NCI-H1105 (cell line): Measurements from ENCODE around the gene CEP112.
"Not testable (repeated sequence)": the region's sequence is repeated elsewhere in the genome, so short reads cannot be mapped to it uniquely, and the experiment has no call there.

Experiments used
- DNase-seq: peaks from one replicate; lab custom pipeline; 2025; lab: John Stamatoyannopoulos, UW

The CEP112 gene

DNA sequence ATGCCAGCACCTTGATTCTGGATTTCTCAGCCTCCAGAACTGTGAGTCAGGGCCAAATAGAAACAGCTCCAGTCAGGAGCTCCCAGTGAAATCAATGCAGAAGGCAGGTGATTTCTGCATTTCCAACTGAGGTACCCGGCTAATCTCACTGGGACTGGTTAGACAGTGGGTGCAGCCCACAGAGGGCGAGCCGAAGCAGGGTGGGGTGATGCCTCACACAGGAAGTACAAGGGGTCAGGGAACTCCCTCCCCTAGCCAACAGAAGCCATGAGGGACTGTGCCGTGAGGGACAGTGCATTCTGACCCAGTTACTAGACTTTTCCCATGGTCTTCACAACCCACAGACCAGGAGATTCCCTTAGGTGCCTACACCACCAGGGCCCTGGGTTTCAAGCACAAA lies 36.9 kb downstream of the CEP112 start:
- DNase-seq = not testable (repeated sequence)

DNA sequence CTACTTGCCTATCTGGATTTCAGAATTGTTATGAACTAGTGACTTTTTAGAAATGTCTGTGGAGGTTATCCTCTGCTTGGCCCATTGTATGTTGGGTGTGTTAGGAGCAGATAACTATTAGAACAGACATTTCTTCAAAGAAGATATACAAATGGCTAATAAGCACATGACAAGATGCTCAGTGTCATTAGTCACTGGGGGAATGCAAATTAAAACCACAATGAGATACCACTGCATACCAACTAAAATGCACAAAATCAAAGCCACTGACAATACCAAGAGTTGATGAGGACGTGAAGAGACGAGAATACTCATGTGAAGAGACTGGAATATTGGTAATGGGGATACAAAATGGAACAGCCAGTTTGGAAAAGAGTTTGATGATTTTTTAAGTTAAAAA lies 39.2 kb downstream of the CEP112 start:
- DNase-seq = no peak

DNA sequence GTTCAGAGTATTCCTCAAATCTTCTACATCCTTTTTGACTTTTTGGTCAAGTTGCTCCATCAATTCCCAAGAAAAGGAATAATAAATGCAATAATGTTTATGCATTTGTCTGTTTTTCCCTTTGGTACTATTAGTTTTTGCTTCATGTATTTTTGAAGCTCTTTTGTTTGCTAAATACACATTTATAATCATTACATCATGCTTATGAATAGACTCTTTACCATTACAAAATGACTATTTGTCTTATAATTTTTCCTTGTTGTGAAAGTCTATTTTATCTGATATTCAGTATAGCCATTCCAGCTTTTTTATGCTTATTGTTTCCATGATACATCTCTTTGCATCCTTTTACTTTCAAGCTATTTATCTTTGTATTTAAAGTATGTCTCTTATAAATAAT lies 41.2 kb downstream of the CEP112 start:
- no peak for DNase-seq

DNA sequence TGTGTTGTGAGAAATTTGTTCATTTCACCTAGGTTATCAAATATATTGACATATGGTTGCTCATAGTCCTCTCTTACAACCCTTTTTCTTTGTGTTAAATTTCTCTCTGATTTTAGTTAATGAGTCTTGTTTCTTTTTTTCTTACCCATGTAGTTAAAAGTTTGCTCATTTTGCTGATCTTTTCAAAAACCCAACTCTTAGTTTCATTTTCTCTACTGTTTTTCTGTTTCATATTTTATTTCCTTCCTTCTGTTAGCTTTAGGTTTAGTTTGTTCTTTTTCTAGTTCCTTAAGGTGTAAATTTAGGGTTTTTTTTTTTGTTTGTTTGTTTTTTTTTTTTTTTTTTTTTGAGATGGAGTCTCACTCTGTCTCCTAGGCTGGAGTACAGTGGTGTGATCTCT lies 42.4 kb downstream of the CEP112 start:
- DNase-seq = no peak

DNA sequence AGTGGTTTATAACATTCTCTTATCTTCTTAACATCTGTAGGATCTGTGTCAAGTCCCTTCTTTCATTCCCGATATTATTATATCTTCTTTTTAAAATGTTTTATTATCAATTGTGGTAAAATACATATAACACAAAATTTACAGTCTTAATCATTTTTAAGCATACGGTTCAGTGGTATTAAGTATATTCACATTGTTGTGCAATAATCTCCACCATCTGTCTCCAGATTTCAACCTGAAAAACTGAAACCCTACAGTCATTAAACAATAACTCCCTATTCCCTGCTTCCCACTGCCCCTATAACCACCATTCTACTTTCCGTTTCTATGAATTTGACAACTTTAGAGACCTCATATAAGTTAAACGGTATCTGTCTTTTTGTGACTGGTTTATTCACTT lies 45.5 kb downstream of the CEP112 start:
- no peak for DNase-seq

DNA sequence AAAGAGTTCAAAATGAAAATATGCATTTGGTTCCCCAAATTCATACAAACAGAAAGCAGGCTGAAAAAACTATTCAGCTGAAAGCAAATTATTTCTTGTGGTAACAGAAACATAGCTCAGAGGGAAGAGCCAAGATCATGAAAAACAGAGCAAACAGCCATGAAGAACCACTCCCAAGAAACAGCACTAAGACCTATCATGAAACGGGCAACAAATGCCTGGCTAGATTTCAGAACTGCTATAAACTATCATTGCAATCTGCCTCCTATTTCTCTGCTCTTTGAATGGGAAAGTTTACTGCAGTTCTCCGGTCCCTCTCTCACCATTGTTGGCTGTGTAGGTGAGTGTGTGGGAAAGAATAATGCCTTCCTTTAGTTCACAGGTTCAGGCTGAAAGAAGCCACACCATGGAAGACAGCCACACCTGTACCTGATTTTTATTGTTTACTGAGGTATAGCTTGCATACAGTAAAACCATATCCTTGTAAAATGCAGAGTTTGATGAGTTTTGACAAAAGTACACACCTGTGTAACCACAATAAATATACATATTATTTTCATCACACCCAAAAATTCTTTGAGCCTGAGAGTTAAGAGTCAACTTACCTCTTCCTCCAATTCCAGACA lies 48.2 kb downstream of the CEP112 start:
- DNase-seq = no peak

DNA sequence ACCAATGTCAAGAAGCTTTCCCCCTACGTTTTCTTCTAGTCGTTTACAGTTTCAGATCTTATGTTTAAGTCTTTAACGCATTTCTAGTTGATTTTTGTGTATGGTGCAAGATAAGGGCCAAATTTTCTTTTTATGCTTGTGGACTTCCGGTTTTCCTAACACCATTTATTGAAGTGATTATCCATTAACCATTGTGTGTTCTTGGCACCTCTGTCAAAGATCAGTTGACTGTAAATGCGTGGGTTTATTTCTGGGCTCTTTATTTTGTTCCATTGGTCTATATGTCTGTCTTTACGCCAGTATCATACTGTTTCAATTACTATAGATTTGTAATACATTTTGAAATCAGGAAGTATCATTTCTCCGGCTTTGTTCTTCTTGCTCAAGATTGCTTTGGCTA lies 49.5 kb downstream of the CEP112 start:
- no peak for DNase-seq

DNA sequence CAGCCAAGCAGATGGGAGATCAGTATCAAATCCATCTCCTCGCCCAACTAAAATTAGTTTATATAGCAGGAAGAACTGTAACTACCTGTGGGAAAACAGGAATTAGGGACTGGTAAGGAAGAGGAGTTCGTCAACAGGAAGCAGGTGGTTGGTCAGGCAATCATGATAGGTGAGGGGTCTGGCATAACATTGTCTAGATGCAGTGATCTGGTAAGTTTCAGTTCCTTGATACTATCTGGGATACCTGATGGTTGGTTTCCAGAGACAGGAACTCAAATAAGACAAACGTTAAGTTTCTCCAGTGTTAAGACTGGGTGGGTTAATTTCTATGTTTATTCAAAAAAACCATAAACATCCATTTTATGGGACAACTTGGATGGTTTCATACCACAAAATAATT lies 53.8 kb downstream of the CEP112 start:
- no peak for DNase-seq

DNA sequence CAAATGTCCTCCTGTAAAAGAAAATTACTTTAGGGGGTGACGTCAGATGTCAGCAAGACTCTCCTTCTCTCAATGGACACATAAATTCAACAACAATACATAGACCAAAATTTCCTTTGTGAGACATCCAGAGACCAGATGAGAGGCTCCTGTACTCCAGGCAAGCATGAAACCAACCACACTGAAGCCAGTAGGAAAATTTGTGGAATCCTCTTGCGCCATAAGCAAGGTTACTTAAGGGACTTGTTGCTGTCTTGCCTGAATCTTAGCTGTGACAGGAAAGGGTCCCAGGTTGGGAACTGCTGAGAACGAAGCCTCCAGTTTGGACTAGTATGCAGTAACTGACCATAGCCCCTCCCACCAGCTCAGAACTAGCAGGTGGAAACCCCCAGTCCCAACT lies 56.0 kb downstream of the CEP112 start:
- DNase-seq = no peak

DNA sequence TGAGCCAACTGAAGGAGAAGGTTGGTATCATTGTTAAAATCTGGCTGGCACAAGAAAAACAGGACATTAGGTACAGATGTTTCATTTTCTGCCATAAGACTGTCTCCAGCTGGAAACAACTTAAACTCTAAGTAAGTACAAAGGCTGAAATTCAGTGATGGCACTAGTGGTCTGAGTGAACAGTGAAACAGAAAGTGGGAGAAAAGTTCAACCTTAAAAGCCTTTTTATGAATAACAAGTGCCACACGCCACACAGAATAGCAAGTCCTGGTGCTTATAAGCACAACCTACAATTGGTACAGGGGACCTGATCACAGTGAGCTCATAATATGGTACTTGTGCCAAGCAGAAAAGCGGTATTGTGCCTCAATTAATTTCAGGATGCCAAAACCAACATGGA lies 56.7 kb downstream of the CEP112 start:
- no peak for DNase-seq

DNA sequence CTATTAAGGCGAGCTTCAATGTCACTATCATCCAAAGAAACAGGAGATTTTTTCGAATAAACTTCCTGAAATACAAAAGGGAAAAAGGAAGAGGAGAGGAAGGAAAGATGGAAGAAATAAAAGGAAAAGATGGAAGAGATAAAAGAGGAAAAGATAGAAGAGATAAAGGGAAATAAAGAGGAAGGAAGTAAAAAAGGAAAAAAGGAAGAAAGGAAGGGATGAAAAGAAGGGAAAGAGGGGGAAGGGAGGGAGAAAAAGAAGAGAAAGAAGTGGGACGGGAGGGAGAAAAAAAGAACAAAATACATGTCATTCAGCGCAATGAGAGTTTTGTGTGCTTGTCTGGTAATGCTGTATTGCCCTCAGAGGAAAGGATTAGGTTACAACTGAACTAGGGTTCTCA lies 62.2 kb downstream of the CEP112 start:
- DNase-seq = no peak

DNA sequence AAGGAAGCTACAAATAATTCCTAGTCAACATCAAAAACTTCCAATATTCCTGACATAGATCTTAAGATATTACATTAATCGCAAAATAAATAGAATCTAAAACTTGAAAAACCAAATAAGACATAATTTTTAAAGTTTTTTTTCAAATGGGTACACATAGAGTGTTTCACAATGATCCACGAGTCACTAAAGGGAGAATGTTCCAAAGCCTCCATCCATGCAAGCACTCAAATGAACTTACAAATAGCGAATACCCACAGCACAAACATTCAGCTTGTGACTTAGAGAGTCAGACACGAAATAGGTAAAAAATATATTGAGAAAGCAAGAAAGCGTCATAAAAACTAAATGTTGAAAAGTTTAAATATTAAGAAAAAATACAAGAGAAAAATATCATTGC lies 65.7 kb downstream of the CEP112 start:
- DNase-seq = no peak

DNA sequence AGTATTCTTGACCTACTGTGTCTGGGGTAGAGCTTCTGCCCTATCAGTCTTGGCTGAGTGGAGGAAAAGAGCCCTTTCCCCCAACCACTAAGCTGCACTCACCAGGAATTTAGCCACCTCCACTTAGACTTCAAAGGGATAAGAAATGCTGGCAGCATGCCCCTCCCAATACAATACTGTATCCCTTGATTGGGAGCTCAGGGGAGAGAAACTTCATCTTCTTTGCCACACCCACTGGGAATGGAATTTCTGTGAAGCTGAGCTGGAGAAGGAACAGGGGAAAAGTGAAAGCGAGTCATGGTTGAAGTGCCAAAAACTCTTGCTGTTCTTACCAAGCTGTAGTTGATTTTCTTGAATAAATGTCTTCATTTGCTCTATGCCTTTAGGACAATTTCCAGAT lies 68.8 kb downstream of the CEP112 start:
- DNase-seq = no peak

DNA sequence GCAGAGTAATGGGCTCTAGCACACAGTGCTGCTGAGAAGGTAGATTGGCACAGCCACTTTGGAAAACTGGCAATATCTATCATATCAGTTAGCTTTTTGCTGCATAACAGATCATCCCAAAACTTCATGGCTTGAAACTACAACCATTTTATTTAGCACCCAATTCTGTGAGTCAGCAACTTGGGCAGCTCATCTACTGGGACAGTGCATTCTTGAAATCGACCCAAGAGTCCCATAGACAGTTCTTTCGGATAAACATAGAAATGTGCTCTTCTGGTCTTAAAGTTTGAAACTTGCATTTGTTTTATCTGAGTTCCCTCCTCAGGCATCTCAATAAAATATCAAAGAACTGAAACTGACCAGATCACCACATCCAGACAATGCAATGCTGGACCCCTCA lies 76.7 kb downstream of the CEP112 start:
- DNase-seq = no peak

DNA sequence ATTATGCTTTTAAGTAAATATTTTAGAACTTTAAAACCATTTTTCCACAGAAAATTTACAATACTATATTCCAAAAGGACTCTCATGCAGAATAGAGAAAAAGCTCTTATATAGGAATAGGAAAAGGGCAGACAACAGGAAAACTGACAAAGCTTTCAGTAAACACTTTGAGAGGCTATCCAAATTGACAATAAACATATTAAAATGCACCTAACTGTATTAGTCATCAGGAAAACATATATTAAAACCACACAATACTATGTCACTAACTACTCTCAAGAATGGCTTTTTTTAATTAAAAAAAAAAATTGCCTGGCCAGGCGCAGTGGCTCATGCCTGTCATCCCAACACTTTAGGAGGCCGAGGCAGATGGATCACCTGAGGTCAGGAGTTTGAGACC lies 77.3 kb downstream of the CEP112 start:
- no peak for DNase-seq

DNA sequence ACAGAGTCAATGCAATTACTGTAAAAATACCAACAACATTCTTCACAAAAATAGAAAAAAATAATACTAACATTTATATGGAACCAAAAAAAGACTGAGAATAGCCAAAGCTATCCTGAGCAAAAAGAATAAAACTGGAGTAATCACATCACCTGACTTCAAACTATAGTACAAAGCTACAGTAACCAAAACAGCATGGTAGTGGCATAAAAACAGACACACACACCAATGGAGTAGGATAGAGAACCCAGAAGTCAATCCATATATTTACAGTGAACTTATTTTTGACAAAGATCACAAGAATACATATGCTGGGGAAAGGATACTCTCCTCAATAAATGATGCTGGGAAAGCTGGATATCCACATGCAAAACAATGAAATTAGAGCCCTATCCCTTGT lies 84.2 kb downstream of the CEP112 start:
- no peak for DNase-seq

DNA sequence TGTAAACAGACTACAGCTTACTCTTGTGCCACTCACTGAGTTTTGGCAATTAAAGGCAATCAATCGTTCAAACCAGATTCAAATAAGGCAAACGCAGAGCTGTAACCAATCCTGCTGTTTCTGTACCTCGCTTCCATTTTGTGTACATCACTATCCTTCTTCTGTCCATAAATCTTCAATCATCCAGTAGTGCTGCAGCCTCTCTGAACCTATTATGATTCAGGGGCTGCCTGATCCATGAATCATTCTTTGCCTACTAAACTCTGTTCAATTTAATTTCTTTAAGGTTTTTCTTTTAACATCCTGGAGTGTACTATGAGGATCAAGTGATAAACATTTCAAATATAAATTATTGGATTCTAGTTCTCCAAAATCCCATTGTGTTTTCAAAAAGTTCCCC lies 93.9 kb downstream of the CEP112 start:
- no peak for DNase-seq

DNA sequence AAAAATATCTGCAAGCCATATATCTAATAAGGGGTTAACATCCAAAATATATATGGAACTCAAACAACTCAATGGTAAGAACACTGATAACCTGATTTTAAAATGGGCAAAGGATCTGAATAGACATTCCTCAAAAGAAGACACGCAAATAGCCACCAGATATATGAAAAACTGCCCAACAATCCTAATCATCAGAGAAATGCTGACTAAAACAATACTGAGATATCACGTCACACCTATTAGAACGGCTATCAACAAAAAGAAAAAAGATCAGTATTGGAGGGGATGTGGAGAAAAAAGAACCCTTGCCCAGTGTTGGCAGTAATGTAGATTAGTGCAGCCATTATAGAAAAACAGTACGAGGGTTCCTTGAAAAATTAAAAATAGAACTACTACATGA lies 97.2 kb downstream of the CEP112 start:
- DNase-seq = no peak

DNA sequence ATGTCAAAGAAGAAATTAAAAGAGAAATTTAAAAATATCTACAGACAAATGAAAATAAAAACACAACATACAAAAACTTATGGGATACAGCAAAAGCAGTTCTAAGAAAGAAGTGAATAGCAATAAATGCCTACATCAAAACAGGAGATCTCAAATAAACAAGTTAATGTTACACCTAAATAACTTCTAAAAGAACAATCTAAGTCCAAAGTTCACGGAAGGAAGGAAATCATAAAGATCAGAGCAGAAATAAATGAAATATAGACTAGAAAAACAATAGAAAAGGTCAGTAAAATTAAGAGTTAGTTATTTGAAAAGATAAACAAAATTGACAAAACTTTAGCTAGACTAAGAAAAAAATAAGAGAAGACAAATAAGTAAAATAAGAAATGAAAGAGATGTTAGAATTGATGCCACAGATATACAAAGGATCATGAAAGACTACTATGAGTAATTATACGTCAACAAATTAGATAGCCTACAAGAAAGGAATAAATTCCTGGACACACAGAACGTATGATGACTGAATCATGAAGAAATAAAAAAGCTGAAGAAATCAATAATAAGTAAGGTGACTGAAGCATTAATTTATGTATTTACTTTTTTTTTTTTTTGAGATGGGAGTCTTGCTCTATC lies 100.4 kb downstream of the CEP112 start:
- DNase-seq = no peak

DNA sequence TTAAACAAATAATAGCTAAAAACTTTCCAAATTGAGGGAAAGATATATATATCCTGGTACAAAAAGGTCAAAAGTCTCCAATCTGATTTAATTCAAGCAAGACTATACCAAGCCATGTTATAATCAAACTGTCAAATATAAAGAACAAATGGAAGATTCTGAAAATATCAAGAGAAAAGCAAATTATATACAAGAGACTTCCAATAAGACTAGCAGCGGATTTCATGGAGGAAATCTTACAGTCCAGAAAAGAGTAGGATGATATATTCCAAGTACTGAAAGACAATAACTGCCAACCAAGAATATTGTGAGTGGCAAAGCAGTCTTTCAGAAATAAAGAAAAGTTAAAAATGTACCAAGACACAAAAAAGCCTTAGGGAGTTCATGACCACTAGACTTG lies 102.2 kb downstream of the CEP112 start:
- DNase-seq = no peak

DNA sequence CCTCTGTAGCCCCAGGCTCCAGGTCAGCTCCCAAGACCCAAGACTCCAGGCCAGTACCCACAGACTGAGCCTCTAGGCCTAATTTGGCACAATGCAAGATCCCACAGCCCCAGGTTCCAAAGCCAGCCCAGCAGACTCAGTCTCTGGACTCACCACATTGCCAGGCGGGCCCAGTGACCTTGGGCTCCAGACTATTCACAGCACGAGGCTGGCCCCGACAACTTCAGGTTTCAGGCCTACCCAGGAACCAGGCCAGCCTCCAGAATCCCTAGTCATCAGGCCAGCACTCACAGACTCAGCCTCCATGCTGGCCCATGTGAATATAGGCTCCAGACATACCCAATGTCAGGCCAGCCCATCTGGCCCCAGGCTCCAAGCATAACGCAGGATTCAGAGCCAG lies 103.8 kb downstream of the CEP112 start:
- no peak for DNase-seq

DNA sequence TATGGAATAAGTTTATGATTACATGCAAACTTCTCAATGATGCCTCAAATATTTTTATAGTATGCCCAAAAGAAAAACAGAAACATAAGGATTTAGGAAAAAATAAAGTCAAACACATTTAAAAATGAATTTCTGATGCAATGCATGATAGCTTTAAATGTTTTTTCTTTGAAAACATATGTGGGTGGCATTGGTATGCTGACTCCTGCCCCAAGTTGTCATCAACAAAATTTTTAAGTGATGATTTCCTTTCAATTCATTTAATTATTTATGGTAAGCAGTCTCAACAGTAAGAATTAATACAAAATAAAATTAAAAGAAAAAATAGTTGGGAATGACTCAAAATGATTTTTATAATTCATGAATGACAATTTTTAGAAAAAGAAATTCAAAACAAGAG lies 104.9 kb downstream of the CEP112 start:
- no peak for DNase-seq

DNA sequence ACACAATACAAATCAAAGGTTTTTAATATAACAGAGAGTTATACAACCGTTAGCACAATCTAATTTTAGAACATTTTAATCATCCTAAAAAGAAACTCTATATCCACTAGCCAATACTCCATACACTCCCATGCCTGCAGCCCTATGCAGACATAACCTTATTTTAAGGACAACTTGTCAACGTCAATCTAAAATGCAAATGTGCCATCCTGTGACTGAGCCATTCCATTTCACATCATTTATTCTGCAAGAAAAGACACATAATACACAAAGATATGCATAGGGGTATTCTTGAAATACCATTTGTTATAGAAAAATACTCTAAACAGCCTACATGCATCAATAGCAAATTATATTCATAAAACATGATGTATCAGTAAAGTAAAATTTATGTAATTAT lies 106.7 kb downstream of the CEP112 start:
- DNase-seq = no peak

DNA sequence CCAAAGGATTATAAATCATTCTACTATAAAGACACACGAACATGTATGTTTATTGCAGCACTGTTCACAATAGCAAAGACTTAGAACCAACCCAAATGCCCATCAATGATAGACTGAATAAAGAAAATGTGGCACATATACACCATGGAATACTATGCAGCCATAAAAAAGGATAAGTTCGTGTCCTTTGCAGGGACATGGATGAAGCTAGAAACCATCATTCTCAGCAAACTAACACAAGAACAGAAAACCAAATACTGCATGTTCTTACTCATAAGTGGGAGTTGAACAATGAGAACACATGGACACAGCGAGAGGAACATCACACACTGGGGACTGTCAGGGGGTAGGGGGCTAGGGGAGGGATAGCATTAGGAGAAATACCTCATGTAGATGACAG lies 111.3 kb downstream of the CEP112 start:
- DNase-seq = not testable (repeated sequence)
